GM12874 (cell line): Measurements from ENCODE around the gene SPOPL.

ENCODE experiments used
- TF ChIP-seq, protein P1 (sequence below): IDR thresholded peaks from 2 replicates; pipeline ENCODE4 v1.5.1; 2011; ENCODE audit warnings: low read depth, mild to moderate bottlenecking, control low read depth, low read length, moderate library complexity; ENCODE audit not compliant: insufficient read depth

Gene SPOPL

DNA sequence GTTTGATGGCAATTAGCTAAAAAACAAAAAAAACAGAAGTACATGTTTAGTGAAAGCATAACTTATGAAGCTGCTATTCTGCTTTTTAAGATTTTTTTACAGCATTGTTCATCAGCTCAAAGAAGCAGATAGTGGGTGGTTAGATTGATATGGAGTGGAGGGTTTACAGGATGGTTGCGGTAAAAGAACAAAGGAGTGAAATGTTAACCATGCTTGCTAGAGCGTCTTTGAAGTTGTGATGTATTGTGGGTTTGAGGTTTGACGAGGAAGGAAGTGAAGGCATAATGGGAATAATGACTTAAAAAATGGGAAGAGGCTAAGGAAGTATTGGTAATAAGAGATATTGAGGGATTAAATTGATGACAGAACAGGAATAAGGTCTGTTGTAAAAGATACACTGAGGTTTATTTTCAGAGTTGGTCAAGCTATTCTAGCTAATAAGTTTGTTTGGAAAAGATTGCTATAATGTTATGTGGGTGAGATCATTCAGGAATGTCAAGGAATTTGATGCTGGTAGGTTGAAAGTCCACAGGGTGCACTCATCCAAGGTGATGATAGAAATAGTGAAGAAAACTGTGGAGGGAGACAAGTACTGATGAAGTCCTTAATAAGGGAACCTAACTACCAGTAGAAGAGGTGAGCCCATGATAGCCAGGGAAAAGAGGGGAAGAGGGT, 14.6 kb downstream of the SPOPL start:
- TF ChIP-seq, protein P1, sequence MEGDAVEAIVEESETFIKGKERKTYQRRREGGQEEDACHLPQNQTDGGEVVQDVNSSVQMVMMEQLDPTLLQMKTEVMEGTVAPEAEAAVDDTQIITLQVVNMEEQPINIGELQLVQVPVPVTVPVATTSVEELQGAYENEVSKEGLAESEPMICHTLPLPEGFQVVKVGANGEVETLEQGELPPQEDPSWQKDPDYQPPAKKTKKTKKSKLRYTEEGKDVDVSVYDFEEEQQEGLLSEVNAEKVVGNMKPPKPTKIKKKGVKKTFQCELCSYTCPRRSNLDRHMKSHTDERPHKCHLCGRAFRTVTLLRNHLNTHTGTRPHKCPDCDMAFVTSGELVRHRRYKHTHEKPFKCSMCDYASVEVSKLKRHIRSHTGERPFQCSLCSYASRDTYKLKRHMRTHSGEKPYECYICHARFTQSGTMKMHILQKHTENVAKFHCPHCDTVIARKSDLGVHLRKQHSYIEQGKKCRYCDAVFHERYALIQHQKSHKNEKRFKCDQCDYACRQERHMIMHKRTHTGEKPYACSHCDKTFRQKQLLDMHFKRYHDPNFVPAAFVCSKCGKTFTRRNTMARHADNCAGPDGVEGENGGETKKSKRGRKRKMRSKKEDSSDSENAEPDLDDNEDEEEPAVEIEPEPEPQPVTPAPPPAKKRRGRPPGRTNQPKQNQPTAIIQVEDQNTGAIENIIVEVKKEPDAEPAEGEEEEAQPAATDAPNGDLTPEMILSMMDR: no peak

DNA sequence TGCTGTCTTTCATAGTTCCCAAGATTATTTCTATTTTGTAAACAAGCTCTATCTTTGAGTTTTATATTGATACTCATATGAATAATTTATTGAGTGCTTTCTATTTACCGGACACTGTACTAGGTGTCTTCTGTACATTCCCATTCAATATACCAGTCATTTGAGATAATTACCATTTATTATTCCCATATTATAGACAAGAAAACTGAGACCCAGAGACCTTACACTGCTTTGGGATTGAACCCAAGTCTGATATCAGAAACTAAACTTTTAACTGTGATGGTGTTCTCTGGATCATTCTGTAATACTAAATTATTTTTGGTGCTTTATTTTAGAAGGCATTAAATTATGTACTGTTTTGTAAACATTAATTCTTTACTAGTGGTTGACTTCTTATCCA, 17.3 kb downstream of the SPOPL start:
- TF ChIP-seq, protein P1: no peak

DNA sequence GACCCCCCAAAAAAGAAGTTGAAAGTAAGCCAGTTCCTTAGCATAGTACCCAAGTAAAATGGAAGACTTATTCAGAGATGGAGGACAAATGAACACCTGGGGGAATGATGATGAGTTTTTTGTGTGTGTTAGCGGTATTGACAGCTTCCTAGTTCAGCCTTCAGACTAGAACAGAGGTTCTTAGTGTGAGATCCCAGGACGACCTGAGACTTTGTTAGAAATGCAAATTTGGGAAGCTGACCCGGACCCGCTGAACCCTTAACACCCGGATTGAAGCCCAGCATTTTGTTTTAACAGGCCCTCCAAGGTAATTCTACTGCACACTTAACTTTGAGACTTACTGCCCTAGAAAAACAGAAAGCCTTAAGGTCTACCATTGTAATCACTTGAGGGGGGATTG, 20.3 kb downstream of the SPOPL start:
- TF ChIP-seq, protein P1: no peak

DNA sequence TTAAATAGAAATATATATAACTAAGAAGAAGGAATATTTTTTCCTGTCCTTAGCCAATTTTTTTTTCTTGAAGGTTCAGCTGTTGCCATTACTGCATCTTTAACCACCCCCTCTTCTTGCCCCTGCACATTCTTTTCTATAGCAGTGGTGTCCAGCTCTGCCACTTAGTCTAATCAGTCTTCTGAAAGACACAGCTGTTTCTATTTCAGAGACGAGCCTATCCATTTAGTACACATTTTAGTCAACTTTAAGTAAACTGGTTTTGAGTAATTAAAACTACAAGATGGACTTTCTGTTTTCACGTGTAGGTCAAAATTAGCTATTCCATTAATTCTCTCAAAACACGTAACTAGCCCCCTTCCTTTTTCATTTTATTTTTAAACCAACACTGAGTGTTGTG, 21.0 kb downstream of the SPOPL start:
- TF ChIP-seq, protein P1: no peak

DNA sequence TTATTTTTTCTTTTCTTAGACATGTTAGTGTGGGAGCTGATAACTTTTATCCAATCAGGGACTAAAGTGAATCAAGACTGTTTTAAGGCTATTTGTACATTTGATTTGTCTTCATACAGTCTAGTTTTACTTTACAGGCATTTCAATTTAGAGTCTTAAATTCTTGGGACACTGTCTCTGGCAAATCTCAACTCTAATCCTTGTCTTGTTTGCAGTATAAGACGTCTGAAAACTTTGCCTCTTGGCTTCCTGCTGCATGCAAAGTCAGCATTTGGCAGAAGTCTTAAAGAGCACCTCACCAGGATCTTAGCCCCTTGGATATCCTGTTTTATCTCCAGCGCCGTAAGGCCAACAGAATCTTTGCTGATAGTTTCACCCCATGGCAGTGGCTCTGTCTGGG, 30.3 kb downstream of the SPOPL start:
- TF ChIP-seq, protein P1: no peak

DNA sequence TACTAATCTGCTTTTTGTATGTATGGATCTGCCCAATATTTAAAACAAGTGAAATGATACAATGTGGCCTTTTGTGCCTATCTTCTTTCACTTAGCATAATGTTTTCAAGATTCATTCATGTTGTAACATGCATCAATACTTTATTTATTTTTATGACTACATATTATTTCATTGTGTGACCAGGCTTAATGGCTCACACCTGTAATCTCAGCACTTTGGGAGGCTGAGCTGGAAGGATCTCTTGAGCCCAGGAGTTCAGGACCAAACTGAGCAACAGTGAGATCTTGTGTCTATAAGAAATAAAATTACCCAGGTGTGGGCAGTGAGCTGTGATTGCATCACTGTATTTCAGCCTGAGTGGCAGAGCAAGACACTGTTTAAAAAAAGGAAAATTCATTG, 33.2 kb downstream of the SPOPL start:
- TF ChIP-seq, protein P1: no peak

DNA sequence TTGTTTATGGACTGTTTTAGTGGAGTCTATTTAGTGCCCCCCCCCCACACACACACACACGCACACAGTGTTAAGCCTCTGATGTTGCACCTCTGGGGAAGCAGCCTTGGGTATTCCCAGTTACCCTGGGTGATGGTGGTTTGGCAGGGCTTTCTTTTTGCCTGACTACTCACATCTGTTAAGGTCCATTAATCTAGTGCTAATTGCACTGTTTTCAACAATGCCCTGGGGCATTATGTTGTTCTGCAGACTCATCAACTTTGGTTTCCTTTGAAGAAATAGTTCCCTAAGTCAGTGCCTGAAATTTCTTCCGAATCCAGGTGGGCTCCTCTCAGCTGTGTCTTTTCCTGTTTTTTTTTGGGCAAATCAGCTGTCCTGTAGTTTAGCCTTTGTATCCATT, 34.7 kb downstream of the SPOPL start:
- TF ChIP-seq, protein P1: no peak
